SH-SY5Y (cell line): ENCODE measurements around the gene LAT.

ENCODE experiments used
- GATA2 ChIP-seq: IDR thresholded peaks from 2 replicates; pipeline ENCODE4 v1.6.1; 2011; ENCODE audit warnings: mild to moderate bottlenecking, low read depth, low read length
- GATA3 ChIP-seq: IDR thresholded peaks from 2 replicates; pipeline ENCODE4 v1.6.1; 2011; ENCODE audit warnings: low read depth, mild to moderate bottlenecking, low read length, moderate library complexity

- TF ChIP-seq GATA2 (no peak), GATA3 (no peak)
These were observed 48.7 kb upstream of the LAT start for GRCh38 chr16:28935924-28936783.
